Lower lobe of right lung (tissue), 2 donors: ENCODE results near the gene UPK1A. TPM values are rescaled to one million over a fixed set of nuclear protein-coding genes. Genes with fewer than 3 reads are reported as not detected.
"Not testable (repeated sequence)": the region's sequence is repeated elsewhere in the genome, so short reads cannot be mapped to it uniquely, and the experiment has no call there.

ENCODE experiments used
- ATAC-seq, 2 donors: fragments of 200-7000 bp; cut with Tn5 transposase; one replicate each; pipeline ENCODE4 v1.9.1; 2020 to 2022; ENCODE audit warnings: mild to moderate bottlenecking in 2 of 2, moderate library complexity in 2 of 2
- DNase-seq: peaks from one replicate; pipeline ENCODE4 v3.0.0-alpha.2; 2020
- H3K27ac ChIP-seq: fragments of 200-600 bp; one replicate; pipeline ENCODE4 v1.8.0; 2022
- H3K27me3 ChIP-seq: fragments of 200-600 bp; one replicate; pipeline ENCODE4 v1.8.0; 2022; ENCODE audit warnings: low read depth
- H3K36me3 ChIP-seq: fragments of 200-600 bp; one replicate; pipeline ENCODE4 v1.8.0; 2022; ENCODE audit warnings: mild to moderate bottlenecking
- H3K4me1 ChIP-seq: fragments of 200-600 bp; one replicate; pipeline ENCODE4 v1.8.0; 2022
- H3K4me3 ChIP-seq: fragments of 200-600 bp; one replicate; pipeline ENCODE4 v1.8.0; 2022; ENCODE audit warnings: mild to moderate bottlenecking
- H3K9me3 ChIP-seq: fragments of 200-600 bp; one replicate; pipeline ENCODE4 v1.8.0; 2022
- CTCF ChIP-seq: fragments of 200-600 bp; IDR thresholded peaks from one replicate; pipeline ENCODE4 v1.8.0; 2022; ENCODE audit warnings: antibody characterized with exemption, mild to moderate bottlenecking
- intact Hi-C: fragments of 100-400 bp; cut with DNase I; formaldehyde crosslinking; loops from one replicate; pipeline ENCODE4 v1.11.0; 2022
- total RNA-seq: library from RNA; stranded (reverse); fragmentation: NEBNext Ultra II Directional; extraction: Animal tissue kit (Norgen Biotek cat#: 25700); gene quantifications from one replicate; pipeline ENCODE4 v1.2.1, GENCODE V29; 2021
- donor health status: DM: no; HTN: yes; CAD: no; lungs with severe emphysema.

UPK1A gene
- total RNA-seq, 1 donor from 2014 or later = not detected

DNA sequence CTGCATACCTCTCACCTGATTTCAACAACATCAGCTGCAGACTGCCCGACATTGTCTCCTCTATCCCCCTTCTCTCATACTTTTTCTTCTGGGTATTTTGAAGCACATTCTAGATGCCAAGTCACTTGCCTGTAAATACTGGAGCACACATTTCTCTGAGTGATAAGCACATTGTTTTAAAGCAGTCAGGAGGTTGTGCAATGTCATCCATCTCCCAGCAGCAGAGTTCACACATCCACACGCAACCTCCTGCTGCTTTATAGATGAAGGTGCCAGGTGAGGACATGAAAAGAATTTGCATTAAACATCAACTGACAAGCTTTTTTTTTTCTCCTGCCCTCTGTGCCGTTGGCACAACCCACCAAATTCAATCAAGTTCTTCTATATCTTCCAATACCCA is 5.5 kb downstream of the UPK1A start:
- H3K36me3 ChIP-seq = no peaks in the 10 kb centered on the region
- TF ChIP-seq CTCF = no peak
- H3K4me1 ChIP-seq = peaks cover 7% of the 10 kb centered on the region
- DNase-seq (no peak), ATAC-seq (no peak)
- intact Hi-C loops = no loop called here
- H3K27me3 ChIP-seq = peaks cover 42% of the 10 kb centered on the region
- H3K27ac ChIP-seq = no peak overlapping the region
- H3K9me3 ChIP-seq = no peaks in the 10 kb centered on the region
- H3K4me3 ChIP-seq = no peak overlapping the region

GRCh38 chr19:35673121-35673804 is 6.9 kb downstream of the UPK1A start:
- intact Hi-C loops = no loop called here
- TF ChIP-seq CTCF = no peak
- H3K9me3 ChIP-seq = no peaks in the 10 kb centered on the region
- peak; percentile 82 for ATAC-seq
- peaks cover 42% of the 10 kb centered on the region for H3K27me3 ChIP-seq
- no peak for DNase-seq
- H3K27ac ChIP-seq = no peak overlapping the region
- peak overlapping the region; percentile 42 for H3K4me3 ChIP-seq
- H3K36me3 ChIP-seq = no peaks in the 10 kb centered on the region
- H3K4me1 ChIP-seq = peaks cover 7% of the 10 kb centered on the region

DNA sequence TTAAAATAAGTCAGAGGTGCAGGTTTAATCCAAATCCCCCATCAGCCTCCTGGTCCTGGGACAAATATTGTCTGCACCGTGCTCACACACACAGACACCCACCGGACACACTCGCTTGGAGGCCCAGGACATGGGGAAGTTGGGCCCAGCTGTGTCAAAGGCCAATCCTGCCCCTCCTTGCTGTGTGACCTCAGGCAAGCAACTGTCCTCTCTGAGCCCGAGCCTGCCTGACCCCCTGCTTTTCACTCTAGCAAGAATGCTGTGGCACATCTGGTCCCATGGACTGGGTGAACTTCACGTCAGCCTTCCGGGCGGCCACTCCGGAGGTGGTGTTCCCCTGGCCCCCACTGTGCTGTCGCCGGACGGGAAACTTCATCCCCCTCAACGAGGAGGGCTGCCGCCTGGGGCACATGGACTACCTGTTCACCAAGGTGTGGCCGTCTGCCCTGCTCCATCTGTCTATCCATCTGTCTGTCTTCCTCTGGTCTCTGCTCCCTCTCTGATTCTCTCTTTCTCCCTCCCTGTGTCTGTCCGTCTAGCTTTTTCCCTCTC is 9.3 kb downstream of the UPK1A start:
- no peak for DNase-seq
- ATAC-seq = no peak
- H3K27me3 ChIP-seq = peaks cover 42% of the 10 kb centered on the region
- no peak overlapping the region for H3K27ac ChIP-seq
- intact Hi-C loops = no loop called here
- no peak for TF ChIP-seq CTCF
- no peaks in the 10 kb centered on the region for H3K36me3 ChIP-seq
- no peak overlapping the region for H3K4me3 ChIP-seq
- no peaks in the 10 kb centered on the region for H3K9me3 ChIP-seq
- peaks cover 7% of the 10 kb centered on the region for H3K4me1 ChIP-seq

- DNase-seq (no peak), ATAC-seq (no peak)
- H3K27me3 ChIP-seq = no peaks in the 10 kb centered on the region
- H3K27ac ChIP-seq = no peak overlapping the region
- H3K9me3 ChIP-seq = no peaks in the 10 kb centered on the region
- intact Hi-C loops = no loop called here
- no peak for TF ChIP-seq CTCF
- no peaks in the 10 kb centered on the region for H3K4me1 ChIP-seq
- no peaks in the 10 kb centered on the region for H3K36me3 ChIP-seq
- no peak overlapping the region for H3K4me3 ChIP-seq
Measured at GRCh38 chr19:35689836-35690235, 23.5 kb downstream of the UPK1A start.

GRCh38 chr19:35691106-35691505 is 24.8 kb downstream of the UPK1A start:
- H3K27me3 ChIP-seq, intact Hi-C loops, H3K4me3 ChIP-seq, DNase-seq, H3K36me3 ChIP-seq, H3K4me1 ChIP-seq, H3K27ac ChIP-seq, ATAC-seq, H3K9me3 ChIP-seq: not testable (repeated sequence)

DNA sequence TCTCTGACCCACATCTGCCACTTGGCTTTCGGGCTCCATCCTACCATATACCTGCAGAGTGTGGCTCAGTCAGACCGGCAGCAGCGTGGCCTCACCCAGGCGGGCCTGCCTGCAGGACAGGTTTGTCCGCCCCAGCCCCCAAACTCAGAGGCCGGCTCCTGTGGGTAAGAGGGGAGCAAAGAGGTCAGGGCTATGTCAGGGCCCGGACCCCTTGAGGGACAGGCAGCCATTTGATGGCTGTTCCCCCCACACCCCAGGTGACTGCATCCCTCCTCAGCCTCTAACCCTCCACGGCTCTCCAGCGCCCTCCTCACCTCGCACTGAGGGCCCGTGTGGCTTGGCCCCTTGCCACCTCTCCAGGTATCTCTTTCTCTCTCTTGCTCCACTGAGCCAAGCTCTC is 25.7 kb downstream of the UPK1A start:
- no peak overlapping the region for H3K4me3 ChIP-seq
- DNase-seq (no peak), ATAC-seq (no peak)
- TF ChIP-seq CTCF = no peak
- no peaks in the 10 kb centered on the region for H3K36me3 ChIP-seq
- H3K4me1 ChIP-seq = no peaks in the 10 kb centered on the region
- H3K27me3 ChIP-seq = no peaks in the 10 kb centered on the region
- intact Hi-C loops = no loop called here
- H3K27ac ChIP-seq = no peak overlapping the region
- no peaks in the 10 kb centered on the region for H3K9me3 ChIP-seq
